Upper lobe of left lung (tissue), 6 donors: ENCODE measurements around the gene GOLGA6L7. TPM values are rescaled to one million over a fixed set of nuclear protein-coding genes. Genes with fewer than 3 reads are reported as not detected.
"Not testable (repeated sequence)": the region's sequence is repeated elsewhere in the genome, so short reads cannot be mapped to it uniquely, and the experiment has no call there.

Source experiments
- ATAC-seq, 2 donors: fragments of 200-7000 bp; cut with Tn5 transposase; one replicate each; pipeline ENCODE4 v1.9.1; 2022; ENCODE audit warnings: mild to moderate bottlenecking in 2 of 2, moderate library complexity in 2 of 2; ENCODE audit not compliant: low FRiP score in 2 of 2
- DNase-seq, 2 donors: peaks; one replicate each; pipeline ENCODE4 v3.0.0-alpha.2; 2019 to 2020
- H3K27ac ChIP-seq, 4 donors: fragments of 200-600 bp; sonication (generic); one replicate each; pipeline ENCODE4 v1.5.1; 2016 to 2019
- H3K27me3 ChIP-seq, 4 donors: fragments of 200-600 bp; sonication (generic); one replicate each; pipeline ENCODE4 v1.5.1; 2017 to 2019
- H3K36me3 ChIP-seq, 4 donors: fragments of 200-600 bp; sonication (generic); one replicate each; pipeline ENCODE4 v1.5.1; 2016 to 2019
- H3K4me1 ChIP-seq, 4 donors: fragments of 200-600 bp; sonication (generic); one replicate each; pipeline ENCODE4 v1.5.1; 2018 to 2019
- H3K4me3 ChIP-seq, 4 donors: fragments of 200-600 bp; sonication (generic); one replicate each; pipeline ENCODE4 v1.5.1; 2017 to 2019; ENCODE audit warnings: mild to moderate bottlenecking in 2 of 4, moderate library complexity in 1 of 4
- H3K9me3 ChIP-seq, 4 donors: fragments of 200-600 bp; sonication (generic); one replicate each; pipeline ENCODE4 v1.5.1; 2018 to 2019
- CTCF ChIP-seq, 6 experiments: fragments of 450-650 bp in 4 of 6; fragments of 200-600 bp in 2 of 6; sonication (generic) in 2 of 6; IDR thresholded peaks; one replicate each; pipeline ENCODE4 v1.5.1; 2016 to 2019; ENCODE audit warnings: antibody characterized with exemption in 6 of 6
- EP300 ChIP-seq, 4 donors: sonication (generic); formaldehyde crosslinking; IDR thresholded peaks; one replicate each; pipeline ENCODE4 v1.5.1; 2017; ENCODE audit warnings: antibody characterized with exemption in 4 of 4, control low read depth in 2 of 4
- POLR2A ChIP-seq, 4 donors: fragments of 450-650 bp; IDR thresholded peaks; one replicate each; pipeline ENCODE4 v1.5.1; 2016 to 2017; ENCODE audit warnings: antibody characterized with exemption in 4 of 4, mild to moderate bottlenecking in 2 of 4
- POLR2AphosphoS5 ChIP-seq, 2 donors: sonication (generic); formaldehyde crosslinking; IDR thresholded peaks; one replicate each; pipeline ENCODE4 v1.5.1; 2017; ENCODE audit warnings: antibody characterized with exemption in 2 of 2
- WGBS, 2 donors: methylation state at CpG; one replicate each; pipeline ENCODE4 v1.1.5; 2017 to 2018; 5-methylcytosine and 5-hydroxymethylcytosine counted together
- total RNA-seq, 6 donors: library from RNA; depleted of rRNA in 4 of 6; stranded (reverse); fragments of >200 nt in 4 of 6; gene quantifications; one replicate each; pipeline versions ENCODE4 v1.1.0 to v1.2.1, GENCODE V29; 2016 to 2021
- donor health status: DM: no; HTN: no; CAD: no; lungs with moderate emphysema.
- donor health status: DM: no; HTN: yes; CAD: no; lungs with severe emphysema.

The GOLGA6L7 gene
- total RNA-seq, 6 donors from 2014 or later = not detected

GRCh38 chr15:28871168-28871567 lies 22.7 kb upstream of the GOLGA6L7 start:
- ATAC-seq (no peak), DNase-seq (no peak)
- Histone ChIP-seq H3K36me3 (no peaks in the 10 kb centered on the region), H3K27me3 (no peaks in the 10 kb centered on the region), H3K4me3 (no peak overlapping the region), H3K27ac (no peak overlapping the region), H3K4me1 (no peaks in the 10 kb centered on the region), H3K9me3 (no peaks in the 10 kb centered on the region)
- TF ChIP-seq CTCF (IDR thresholded peaks at IDR 0.05) (no peak), POLR2AphosphoS5 (IDR thresholded peaks at IDR 0.05) (no peak), POLR2A (IDR thresholded peaks at IDR 0.05) (no peak), EP300 (IDR thresholded peaks at IDR 0.05) (no peak)
- 76 to 87% methylated on average over 3 of the region's 3 CpGs for WGBS, 2 donors

- Histone ChIP-seq H3K4me1 (no peaks in the 10 kb centered on the region), H3K27me3 (no peaks in the 10 kb centered on the region), H3K27ac (no peak overlapping the region), H3K4me3 (no peak overlapping the region), H3K9me3 (no peaks in the 10 kb centered on the region), H3K36me3 (no peaks in the 10 kb centered on the region)
- no peak for TF ChIP-seq EP300 (IDR thresholded peaks at IDR 0.05)
- no peak for TF ChIP-seq CTCF (IDR thresholded peaks at IDR 0.05)
- TF ChIP-seq POLR2AphosphoS5 (IDR thresholded peaks at IDR 0.05) = no peak
- no peak for TF ChIP-seq POLR2A (IDR thresholded peaks at IDR 0.05)
- DNase-seq = no peak
- no peak for ATAC-seq
- 73 to 74% methylated on average over 9 of the region's 9 CpGs for WGBS, 2 donors
Measured at GRCh38 chr15:28868744-28869345, 20.4 kb upstream of the GOLGA6L7 start.

GRCh38 chr15:28861589-28862293 lies 13.3 kb upstream of the GOLGA6L7 start:
- H3K4me3 ChIP-seq, H3K9me3 ChIP-seq, H3K27ac ChIP-seq, H3K4me1 ChIP-seq, H3K27me3 ChIP-seq, DNase-seq, H3K36me3 ChIP-seq: not testable (repeated sequence)
- WGBS, 2 donors = 83 to 90% methylated on average over 10 to 11 of the region's 11 CpGs
- ATAC-seq = peak in 1 of 2 donors; percentile 54

GRCh38 chr15:28861031-28861534 lies 12.6 kb upstream of the GOLGA6L7 start:
- H3K4me1 ChIP-seq = no peaks in the 10 kb centered on the region
- TF ChIP-seq CTCF (IDR thresholded peaks at IDR 0.05) (no peak), POLR2A (IDR thresholded peaks at IDR 0.05) (no peak), EP300 (IDR thresholded peaks at IDR 0.05) (no peak), POLR2AphosphoS5 (IDR thresholded peaks at IDR 0.05) (no peak)
- ATAC-seq (peak in 1 of 2 donors; percentile 77), DNase-seq (peak in 1 of 2 donors; percentile 65)
- 78 to 81% methylated on average over 14 to 16 of the region's 16 CpGs for WGBS, 2 donors
- no peak overlapping the region for H3K4me3 ChIP-seq
- no peaks in the 10 kb centered on the region for H3K36me3 ChIP-seq
- H3K9me3 ChIP-seq = no peaks in the 10 kb centered on the region
- H3K27ac ChIP-seq = no peak overlapping the region
- H3K27me3 ChIP-seq = no peaks in the 10 kb centered on the region

- not testable (repeated sequence) for H3K4me1 ChIP-seq, H3K9me3 ChIP-seq, H3K36me3 ChIP-seq, H3K27ac ChIP-seq, DNase-seq, H3K27me3 ChIP-seq, ATAC-seq, H3K4me3 ChIP-seq
- 76 to 78% methylated on average over 2 of the region's 2 CpGs for whole genome bisulfite sequencing, 2 donors
Measured at GRCh38 chr15:28854578-28854977, 6.1 kb upstream of the GOLGA6L7 start.

GRCh38 chr15:28853654-28854053 lies 5.2 kb upstream of the GOLGA6L7 start:
- 66 to 74% methylated on average over 5 of the region's 5 CpGs for WGBS, 2 donors
- not testable (repeated sequence) for H3K9me3 ChIP-seq, H3K4me3 ChIP-seq, H3K36me3 ChIP-seq, DNase-seq, H3K4me1 ChIP-seq, H3K27ac ChIP-seq, ATAC-seq, H3K27me3 ChIP-seq

- not testable (repeated sequence) for H3K27ac ChIP-seq, H3K36me3 ChIP-seq, H3K4me1 ChIP-seq, H3K27me3 ChIP-seq, H3K4me3 ChIP-seq, H3K9me3 ChIP-seq, DNase-seq, ATAC-seq
- 97 to 100% methylated on average over 5 to 28 of the region's 31 CpGs for WGBS, 2 donors
Measured at GRCh38 chr15:28849766-28850165, 1.3 kb upstream of the GOLGA6L7 start.

- H3K27me3 ChIP-seq, ATAC-seq: not testable (repeated sequence)
- WGBS, 2 donors = 87 to 94% methylated on average over 4 to 8 of the region's 17 CpGs
Measured at GRCh38 chr15:28849271-28849670, 827 bp upstream of the GOLGA6L7 start.

GRCh38 chr15:28847959-28848358 lies 485 bp downstream of the GOLGA6L7 start:
- 92 to 93% methylated on average over 6 to 8 of the region's 9 CpGs for WGBS, 2 donors
- not testable (repeated sequence) for H3K27me3 ChIP-seq, H3K4me3 ChIP-seq, H3K27ac ChIP-seq, DNase-seq, H3K4me1 ChIP-seq, H3K36me3 ChIP-seq, H3K9me3 ChIP-seq
- ATAC-seq = peak in 1 of 2 donors; percentile 22

More at GRCh38 chr15:28849271-28849670, 827 bp upstream of the GOLGA6L7 start:
- not testable (repeated sequence) for H3K36me3 ChIP-seq, H3K9me3 ChIP-seq, H3K27ac ChIP-seq, H3K4me1 ChIP-seq, H3K4me3 ChIP-seq, DNase-seq
